ENCODE data around the gene MARCHF4. TPM values are rescaled to one million over a fixed set of nuclear protein-coding genes. Genes with fewer than 3 reads are reported as not detected.

The MARCHF4 gene
- total and polyA plus RNA-seq, 2 experiments from 2014 or later = 0.45 to 1.1 TPM

DNA sequence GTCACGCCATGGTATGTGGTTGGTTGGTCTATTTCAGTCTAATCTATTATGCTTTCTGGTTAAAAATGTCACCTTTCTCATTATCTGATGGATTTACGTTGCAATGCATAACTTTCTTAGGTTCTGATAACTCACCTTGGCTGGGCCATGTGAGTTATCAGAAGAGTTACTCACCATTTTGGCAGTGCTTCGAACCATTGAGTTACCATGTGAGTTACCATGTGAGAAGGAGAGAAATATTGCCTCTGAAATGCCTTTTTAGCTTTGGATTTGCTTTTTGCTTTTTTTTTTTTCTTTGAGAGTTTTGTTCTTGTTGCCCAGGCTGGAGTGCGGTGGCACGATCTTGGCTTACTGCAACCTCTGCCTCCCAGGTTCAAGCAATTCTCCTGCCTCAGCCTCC, 41.6 kb upstream of the MARCHF4 start:
- TF ChIP-seq, protein P1, sequence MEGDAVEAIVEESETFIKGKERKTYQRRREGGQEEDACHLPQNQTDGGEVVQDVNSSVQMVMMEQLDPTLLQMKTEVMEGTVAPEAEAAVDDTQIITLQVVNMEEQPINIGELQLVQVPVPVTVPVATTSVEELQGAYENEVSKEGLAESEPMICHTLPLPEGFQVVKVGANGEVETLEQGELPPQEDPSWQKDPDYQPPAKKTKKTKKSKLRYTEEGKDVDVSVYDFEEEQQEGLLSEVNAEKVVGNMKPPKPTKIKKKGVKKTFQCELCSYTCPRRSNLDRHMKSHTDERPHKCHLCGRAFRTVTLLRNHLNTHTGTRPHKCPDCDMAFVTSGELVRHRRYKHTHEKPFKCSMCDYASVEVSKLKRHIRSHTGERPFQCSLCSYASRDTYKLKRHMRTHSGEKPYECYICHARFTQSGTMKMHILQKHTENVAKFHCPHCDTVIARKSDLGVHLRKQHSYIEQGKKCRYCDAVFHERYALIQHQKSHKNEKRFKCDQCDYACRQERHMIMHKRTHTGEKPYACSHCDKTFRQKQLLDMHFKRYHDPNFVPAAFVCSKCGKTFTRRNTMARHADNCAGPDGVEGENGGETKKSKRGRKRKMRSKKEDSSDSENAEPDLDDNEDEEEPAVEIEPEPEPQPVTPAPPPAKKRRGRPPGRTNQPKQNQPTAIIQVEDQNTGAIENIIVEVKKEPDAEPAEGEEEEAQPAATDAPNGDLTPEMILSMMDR (conservative IDR thresholded peaks at IDR 0.05; ENCODE audit: low read depth in 2 of 2) = no peak
- TF ChIP-seq, protein P2, sequence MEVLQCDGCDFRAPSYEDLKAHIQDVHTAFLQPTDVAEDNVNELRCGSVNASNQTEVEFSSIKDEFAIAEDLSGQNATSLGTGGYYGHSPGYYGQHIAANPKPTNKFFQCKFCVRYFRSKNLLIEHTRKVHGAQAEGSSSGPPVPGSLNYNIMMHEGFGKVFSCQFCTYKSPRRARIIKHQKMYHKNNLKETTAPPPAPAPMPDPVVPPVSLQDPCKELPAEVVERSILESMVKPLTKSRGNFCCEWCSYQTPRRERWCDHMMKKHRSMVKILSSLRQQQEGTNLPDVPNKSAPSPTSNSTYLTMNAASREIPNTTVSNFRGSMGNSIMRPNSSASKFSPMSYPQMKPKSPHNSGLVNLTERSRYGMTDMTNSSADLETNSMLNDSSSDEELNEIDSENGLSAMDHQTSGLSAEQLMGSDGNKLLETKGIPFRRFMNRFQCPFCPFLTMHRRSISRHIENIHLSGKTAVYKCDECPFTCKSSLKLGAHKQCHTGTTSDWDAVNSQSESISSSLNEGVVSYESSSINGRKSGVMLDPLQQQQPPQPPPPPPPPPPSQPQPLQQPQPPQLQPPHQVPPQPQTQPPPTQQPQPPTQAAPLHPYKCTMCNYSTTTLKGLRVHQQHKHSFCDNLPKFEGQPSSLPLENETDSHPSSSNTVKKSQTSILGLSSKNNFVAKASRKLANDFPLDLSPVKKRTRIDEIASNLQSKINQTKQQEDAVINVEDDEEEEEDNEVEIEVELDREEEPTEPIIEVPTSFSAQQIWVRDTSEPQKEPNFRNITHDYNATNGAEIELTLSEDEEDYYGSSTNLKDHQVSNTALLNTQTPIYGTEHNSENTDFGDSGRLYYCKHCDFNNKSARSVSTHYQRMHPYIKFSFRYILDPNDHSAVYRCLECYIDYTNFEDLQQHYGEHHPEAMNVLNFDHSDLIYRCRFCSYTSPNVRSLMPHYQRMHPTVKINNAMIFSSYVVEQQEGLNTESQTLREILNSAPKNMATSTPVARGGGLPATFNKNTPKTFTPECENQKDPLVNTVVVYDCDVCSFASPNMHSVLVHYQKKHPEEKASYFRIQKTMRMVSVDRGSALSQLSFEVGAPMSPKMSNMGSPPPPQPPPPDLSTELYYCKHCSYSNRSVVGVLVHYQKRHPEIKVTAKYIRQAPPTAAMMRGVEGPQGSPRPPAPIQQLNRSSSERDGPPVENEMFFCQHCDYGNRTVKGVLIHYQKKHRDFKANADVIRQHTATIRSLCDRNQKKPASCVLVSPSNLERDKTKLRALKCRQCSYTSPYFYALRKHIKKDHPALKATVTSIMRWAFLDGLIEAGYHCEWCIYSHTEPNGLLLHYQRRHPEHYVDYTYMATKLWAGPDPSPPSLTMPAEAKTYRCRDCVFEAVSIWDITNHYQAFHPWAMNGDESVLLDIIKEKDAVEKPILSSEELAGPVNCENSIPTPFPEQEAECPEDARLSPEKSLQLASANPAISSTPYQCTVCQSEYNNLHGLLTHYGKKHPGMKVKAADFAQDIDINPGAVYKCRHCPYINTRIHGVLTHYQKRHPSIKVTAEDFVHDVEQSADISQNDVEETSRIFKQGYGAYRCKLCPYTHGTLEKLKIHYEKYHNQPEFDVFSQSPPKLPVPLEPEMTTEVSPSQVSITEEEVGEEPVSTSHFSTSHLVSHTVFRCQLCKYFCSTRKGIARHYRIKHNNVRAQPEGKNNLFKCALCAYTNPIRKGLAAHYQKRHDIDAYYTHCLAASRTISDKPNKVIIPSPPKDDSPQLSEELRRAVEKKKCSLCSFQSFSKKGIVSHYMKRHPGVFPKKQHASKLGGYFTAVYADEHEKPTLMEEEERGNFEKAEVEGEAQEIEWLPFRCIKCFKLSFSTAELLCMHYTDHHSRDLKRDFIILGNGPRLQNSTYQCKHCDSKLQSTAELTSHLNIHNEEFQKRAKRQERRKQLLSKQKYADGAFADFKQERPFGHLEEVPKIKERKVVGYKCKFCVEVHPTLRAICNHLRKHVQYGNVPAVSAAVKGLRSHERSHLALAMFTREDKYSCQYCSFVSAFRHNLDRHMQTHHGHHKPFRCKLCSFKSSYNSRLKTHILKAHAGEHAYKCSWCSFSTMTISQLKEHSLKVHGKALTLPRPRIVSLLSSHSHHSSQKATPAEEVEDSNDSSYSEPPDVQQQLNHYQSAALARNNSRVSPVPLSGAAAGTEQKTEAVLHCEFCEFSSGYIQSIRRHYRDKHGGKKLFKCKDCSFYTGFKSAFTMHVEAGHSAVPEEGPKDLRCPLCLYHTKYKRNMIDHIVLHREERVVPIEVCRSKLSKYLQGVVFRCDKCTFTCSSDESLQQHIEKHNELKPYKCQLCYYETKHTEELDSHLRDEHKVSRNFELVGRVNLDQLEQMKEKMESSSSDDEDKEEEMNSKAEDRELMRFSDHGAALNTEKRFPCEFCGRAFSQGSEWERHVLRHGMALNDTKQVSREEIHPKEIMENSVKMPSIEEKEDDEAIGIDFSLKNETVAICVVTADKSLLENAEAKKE (CRISPR knock-in tag; IDR thresholded peaks at IDR 0.05) = no peak
- TF ChIP-seq, protein P3, sequence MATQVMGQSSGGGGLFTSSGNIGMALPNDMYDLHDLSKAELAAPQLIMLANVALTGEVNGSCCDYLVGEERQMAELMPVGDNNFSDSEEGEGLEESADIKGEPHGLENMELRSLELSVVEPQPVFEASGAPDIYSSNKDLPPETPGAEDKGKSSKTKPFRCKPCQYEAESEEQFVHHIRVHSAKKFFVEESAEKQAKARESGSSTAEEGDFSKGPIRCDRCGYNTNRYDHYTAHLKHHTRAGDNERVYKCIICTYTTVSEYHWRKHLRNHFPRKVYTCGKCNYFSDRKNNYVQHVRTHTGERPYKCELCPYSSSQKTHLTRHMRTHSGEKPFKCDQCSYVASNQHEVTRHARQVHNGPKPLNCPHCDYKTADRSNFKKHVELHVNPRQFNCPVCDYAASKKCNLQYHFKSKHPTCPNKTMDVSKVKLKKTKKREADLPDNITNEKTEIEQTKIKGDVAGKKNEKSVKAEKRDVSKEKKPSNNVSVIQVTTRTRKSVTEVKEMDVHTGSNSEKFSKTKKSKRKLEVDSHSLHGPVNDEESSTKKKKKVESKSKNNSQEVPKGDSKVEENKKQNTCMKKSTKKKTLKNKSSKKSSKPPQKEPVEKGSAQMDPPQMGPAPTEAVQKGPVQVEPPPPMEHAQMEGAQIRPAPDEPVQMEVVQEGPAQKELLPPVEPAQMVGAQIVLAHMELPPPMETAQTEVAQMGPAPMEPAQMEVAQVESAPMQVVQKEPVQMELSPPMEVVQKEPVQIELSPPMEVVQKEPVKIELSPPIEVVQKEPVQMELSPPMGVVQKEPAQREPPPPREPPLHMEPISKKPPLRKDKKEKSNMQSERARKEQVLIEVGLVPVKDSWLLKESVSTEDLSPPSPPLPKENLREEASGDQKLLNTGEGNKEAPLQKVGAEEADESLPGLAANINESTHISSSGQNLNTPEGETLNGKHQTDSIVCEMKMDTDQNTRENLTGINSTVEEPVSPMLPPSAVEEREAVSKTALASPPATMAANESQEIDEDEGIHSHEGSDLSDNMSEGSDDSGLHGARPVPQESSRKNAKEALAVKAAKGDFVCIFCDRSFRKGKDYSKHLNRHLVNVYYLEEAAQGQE (IDR thresholded peaks at IDR 0.05; ENCODE audit: unreplicated experiment) = no peak
- TF ChIP-seq EZH2 (IDR thresholded peaks at IDR 0.05; ENCODE audit: low read depth, unreplicated experiment) (no peak), EZH2phosphoT487 (IDR thresholded peaks at IDR 0.05; ENCODE audit: unreplicated experiment) (no peak), ZNF331 (CRISPR knock-in tag; IDR thresholded peaks at IDR 0.05; ENCODE audit: low read depth) (no peak), CREB1 (CRISPR knock-in tag; IDR thresholded peaks at IDR 0.05; ENCODE audit: low read depth) (no peak), STAT1 (IDR thresholded peaks at IDR 0.05; ENCODE audit: unreplicated experiment) (no peak), JUNB (IDR thresholded peaks at IDR 0.05; ENCODE audit: unreplicated experiment) (no peak), NANOG (IDR thresholded peaks at IDR 0.05; ENCODE audit: borderline replicate concordance) (no peak), ZNF114 (CRISPR knock-in tag; IDR thresholded peaks at IDR 0.05) (no peak), POLR2AphosphoS5 (IDR thresholded peaks at IDR 0.05; ENCODE audit: low read depth) (no peak)
- TF ChIP-seq, protein P4, sequence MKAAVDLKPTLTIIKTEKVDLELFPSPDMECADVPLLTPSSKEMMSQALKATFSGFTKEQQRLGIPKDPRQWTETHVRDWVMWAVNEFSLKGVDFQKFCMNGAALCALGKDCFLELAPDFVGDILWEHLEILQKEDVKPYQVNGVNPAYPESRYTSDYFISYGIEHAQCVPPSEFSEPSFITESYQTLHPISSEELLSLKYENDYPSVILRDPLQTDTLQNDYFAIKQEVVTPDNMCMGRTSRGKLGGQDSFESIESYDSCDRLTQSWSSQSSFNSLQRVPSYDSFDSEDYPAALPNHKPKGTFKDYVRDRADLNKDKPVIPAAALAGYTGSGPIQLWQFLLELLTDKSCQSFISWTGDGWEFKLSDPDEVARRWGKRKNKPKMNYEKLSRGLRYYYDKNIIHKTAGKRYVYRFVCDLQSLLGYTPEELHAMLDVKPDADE (IDR thresholded peaks at IDR 0.05) = no peak
- no peaks in the 10 kb centered on the region for H3F3A ChIP-seq (replicated peaks; ENCODE audit: low read depth)
- H3K4me1 ChIP-seq (ENCODE audit: insufficient read depth) = peaks cover 12% of the 10 kb centered on the region; the same call in 1 of the 2 replicates
- no peak overlapping the region for H3K4me2 ChIP-seq
- no peak overlapping the region for H3K4me3 ChIP-seq
- no peaks in the 10 kb centered on the region for H4K20me1 ChIP-seq (replicated peaks; ENCODE audit: insufficient read depth)
- Mint-ChIP-seq H3K4me3 (peak overlapping the region; percentile 96; the same call in 2 of the 3 replicates), H3K4me1 (peaks cover 13% of the 10 kb centered on the region; the same call in 1 of the 3 replicates), H3K9me3 (no peaks in the 10 kb centered on the region), H3K27ac (no peak overlapping the region), H3K36me3 (ENCODE audit: low read depth) (no peaks in the 10 kb centered on the region; the same call in 1 of the 3 replicates), H3K27me3 (ENCODE audit: insufficient read depth, low read depth, poor library complexity) (peaks cover 2% of the 10 kb centered on the region)
- H3K27me3 ChIP-seq (ENCODE audit: insufficient read depth) = no peaks in the 10 kb centered on the region; the same call in 1 of the 2 replicates
- H3K27ac ChIP-seq (ENCODE audit: low read depth) = no peak overlapping the region
- DNase-seq (ENCODE audit: low spot score) = no peak
- H3K9me2 ChIP-seq (ENCODE audit: insufficient read depth) = no peaks in the 10 kb centered on the region
- no peaks in the 10 kb centered on the region for H3K36me3 ChIP-seq (ENCODE audit: insufficient read depth)
- no peak overlapping the region for H2AFZ ChIP-seq
- ATAC-seq = no peak
- 0 out of 2 replicates have a peak, but pooled peaks cover 3% of the 10 kb centered on the region for H3K79me2 ChIP-seq (replicated peaks; ENCODE audit: insufficient read depth)
